Measurements from ENCODE around the gene ZNF410. TPM values are rescaled to one million over a fixed set of nuclear protein-coding genes. Genes with fewer than 3 reads are reported as not detected.

ZNF410 gene
- total and polyA plus RNA-seq, 5 donors from 2014 or later: 76.8 to 93.2 (median 82.6) TPM

- Mint-ChIP-seq H3K36me3 (peaks cover 31% of the 10 kb centered on the region), H3K27me3 (no peaks in the 10 kb centered on the region), H3K9me3 (no peaks in the 10 kb centered on the region), H3K4me3 (no peak overlapping the region), H3K4me1 (peaks cover 0 to 3% (median 1%) of the 10 kb centered on the region in 4 donors), H3K27ac (no peak overlapping the region)
- no peak for DNase-seq
- no peak overlapping the region for H3K27ac ChIP-seq (ENCODE audit: insufficient read depth, low read length, poor library complexity, severe bottlenecking)
- H3K27me3 ChIP-seq (ENCODE audit: control insufficient read depth, insufficient read depth, low read length): no peaks in the 10 kb centered on the region
- no peaks in the 10 kb centered on the region for H3K4me1 ChIP-seq (ENCODE audit: control insufficient read depth, insufficient read depth, low read length, poor library complexity, severe bottlenecking)
- no peak for ATAC-seq (ENCODE audit: low read depth in 2 of 2)
- no peak overlapping the region for H3K4me3 ChIP-seq (ENCODE audit: low read depth, low read length)
- peaks cover 79% of the 10 kb centered on the region for H3K36me3 ChIP-seq (ENCODE audit: control insufficient read depth, insufficient read depth, low read length)
- no peaks in the 10 kb centered on the region for H3K9me3 ChIP-seq (ENCODE audit: control insufficient read depth in 2 of 2, low read length in 2 of 2)
Observed at GRCh38 chr14:73958591-73958990, 71.9 kb downstream of the ZNF410 start.

DNA sequence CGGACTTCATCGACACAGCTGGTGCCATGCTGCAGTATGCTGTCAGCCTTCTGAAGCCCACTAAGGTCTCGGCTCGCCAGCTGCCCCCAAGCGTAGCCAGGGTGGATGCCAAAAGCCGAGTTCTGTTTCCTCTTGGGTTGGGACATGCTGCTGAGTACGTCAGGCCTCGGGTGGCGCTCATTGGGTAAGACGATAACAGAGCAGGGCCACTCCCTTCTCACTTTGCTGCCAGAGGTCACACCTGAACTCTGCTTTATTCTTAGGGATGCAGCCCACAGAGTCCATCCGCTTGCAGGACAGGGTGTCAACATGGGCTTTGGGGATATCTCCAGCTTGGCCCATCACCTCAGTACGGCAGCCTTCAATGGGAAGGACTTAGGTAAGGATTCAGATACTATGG, 74.5 kb downstream of the ZNF410 start:
- Histone ChIP-seq H3K4me1 (ENCODE audit: control insufficient read depth, insufficient read depth, low read length, poor library complexity, severe bottlenecking) (no peaks in the 10 kb centered on the region), H3K27ac (ENCODE audit: insufficient read depth, low read length, poor library complexity, severe bottlenecking) (no peak overlapping the region), H3K27me3 (ENCODE audit: control insufficient read depth, insufficient read depth, low read length) (no peaks in the 10 kb centered on the region), H3K9me3 (ENCODE audit: control insufficient read depth in 2 of 2, low read length in 2 of 2) (no peaks in the 10 kb centered on the region), H3K4me3 (ENCODE audit: low read depth, low read length) (no peak overlapping the region), H3K36me3 (ENCODE audit: control insufficient read depth, insufficient read depth, low read length) (peaks cover 66% of the 10 kb centered on the region)
- Mint-ChIP-seq H3K4me1 (no peaks in the 10 kb centered on the region), H3K9me3 (no peaks in the 10 kb centered on the region), H3K27me3 (no peaks in the 10 kb centered on the region), H3K4me3 (no peak overlapping the region), H3K36me3 (peaks cover 32% of the 10 kb centered on the region), H3K27ac (no peak overlapping the region)
- DNase-seq: no peak
- ATAC-seq (ENCODE audit: low read depth in 2 of 2): no peak

GRCh38 chr14:73965216-73965615, 78.6 kb downstream of the ZNF410 start:
- Mint-ChIP-seq H3K9me3 (no peaks in the 10 kb centered on the region), H3K4me1 (no peaks in the 10 kb centered on the region), H3K27ac (peak overlapping the region in 1 of 3 donors; percentile 80), H3K27me3 (no peaks in the 10 kb centered on the region), H3K36me3 (peaks cover 45% of the 10 kb centered on the region), H3K4me3 (no peak overlapping the region)
- ATAC-seq (ENCODE audit: low read depth in 2 of 2): no peak
- H3K9me3 ChIP-seq (ENCODE audit: control insufficient read depth in 2 of 2, low read length in 2 of 2): no peaks in the 10 kb centered on the region
- H3K27ac ChIP-seq (ENCODE audit: insufficient read depth, low read length, poor library complexity, severe bottlenecking): no peak overlapping the region
- no peak overlapping the region for H3K4me3 ChIP-seq (ENCODE audit: low read depth, low read length)
- no peaks in the 10 kb centered on the region for H3K4me1 ChIP-seq (ENCODE audit: control insufficient read depth, insufficient read depth, low read length, poor library complexity, severe bottlenecking)
- H3K27me3 ChIP-seq (ENCODE audit: control insufficient read depth, insufficient read depth, low read length): no peaks in the 10 kb centered on the region
- no peak for DNase-seq
- H3K36me3 ChIP-seq (ENCODE audit: control insufficient read depth, insufficient read depth, low read length): peaks cover 39% of the 10 kb centered on the region

DNA sequence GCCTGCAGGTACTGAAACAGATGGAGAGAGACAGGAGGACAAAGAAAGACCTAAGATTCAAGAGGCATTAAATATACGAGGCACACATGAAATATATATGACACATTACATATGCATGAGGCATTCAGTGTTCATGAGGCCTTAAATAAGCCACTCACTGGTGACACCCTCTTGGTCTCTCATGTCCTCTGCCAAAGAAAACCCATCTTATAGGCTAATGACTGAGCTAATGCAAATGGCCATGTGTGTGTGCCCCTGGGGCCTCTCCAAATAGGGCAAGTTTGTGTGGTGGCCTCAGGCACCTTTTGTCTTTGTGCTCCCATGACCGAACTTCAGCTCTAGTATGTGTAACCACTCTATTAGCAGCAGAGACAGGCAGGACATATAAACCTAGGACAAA, 82.2 kb downstream of the ZNF410 start:
- H3K27me3 Mint-ChIP-seq: no peaks in the 10 kb centered on the region
- no peak overlapping the region for H3K4me3 Mint-ChIP-seq
- no peaks in the 10 kb centered on the region for H3K9me3 ChIP-seq (ENCODE audit: control insufficient read depth in 2 of 2, low read length in 2 of 2)
- no peak overlapping the region for H3K27ac ChIP-seq (ENCODE audit: insufficient read depth, low read length, poor library complexity, severe bottlenecking)
- H3K9me3 Mint-ChIP-seq: no peaks in the 10 kb centered on the region
- H3K4me1 ChIP-seq (ENCODE audit: control insufficient read depth, insufficient read depth, low read length, poor library complexity, severe bottlenecking): no peaks in the 10 kb centered on the region
- H3K36me3 ChIP-seq (ENCODE audit: control insufficient read depth, insufficient read depth, low read length): peaks cover 11% of the 10 kb centered on the region
- ATAC-seq (ENCODE audit: low read depth in 2 of 2): no peak
- H3K4me1 Mint-ChIP-seq: no peaks in the 10 kb centered on the region
- no peak for DNase-seq
- H3K36me3 Mint-ChIP-seq: peaks cover 40% of the 10 kb centered on the region
- no peak overlapping the region for H3K4me3 ChIP-seq (ENCODE audit: low read depth, low read length)
- no peaks in the 10 kb centered on the region for H3K27me3 ChIP-seq (ENCODE audit: control insufficient read depth, insufficient read depth, low read length)
- no peak overlapping the region for H3K27ac Mint-ChIP-seq

DNA sequence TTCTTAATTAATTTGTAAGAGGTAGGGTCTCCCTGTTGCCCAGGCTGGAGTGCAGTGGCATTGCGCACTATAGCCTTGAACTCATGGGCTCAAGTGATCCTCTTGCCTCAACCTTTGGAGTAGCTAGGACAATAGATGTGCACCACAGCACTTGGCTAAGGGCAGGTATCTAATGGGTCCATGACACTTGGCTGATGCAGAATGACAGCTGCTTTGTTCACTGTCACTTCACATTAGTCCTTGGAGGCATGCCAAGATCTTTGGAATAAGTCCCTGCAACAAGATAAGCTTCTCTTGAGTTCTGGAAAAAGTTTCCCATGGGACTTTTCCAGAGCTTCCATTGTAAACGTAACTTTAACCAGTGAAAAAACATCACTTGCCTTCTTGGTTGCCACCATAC, 86.8 kb downstream of the ZNF410 start:
- H3K27me3 Mint-ChIP-seq: no peaks in the 10 kb centered on the region
- H3K9me3 Mint-ChIP-seq: no peaks in the 10 kb centered on the region
- H3K27me3 ChIP-seq (ENCODE audit: control insufficient read depth, insufficient read depth, low read length): no peaks in the 10 kb centered on the region
- no peak overlapping the region for H3K4me3 Mint-ChIP-seq
- H3K27ac Mint-ChIP-seq: no peak overlapping the region
- H3K4me1 Mint-ChIP-seq: no peaks in the 10 kb centered on the region
- ATAC-seq (ENCODE audit: low read depth in 2 of 2) (no peak), DNase-seq (no peak)
- H3K4me1 ChIP-seq (ENCODE audit: control insufficient read depth, insufficient read depth, low read length, poor library complexity, severe bottlenecking): no peaks in the 10 kb centered on the region
- no peak overlapping the region for H3K4me3 ChIP-seq (ENCODE audit: low read depth, low read length)
- peaks cover 41% of the 10 kb centered on the region for H3K36me3 Mint-ChIP-seq
- H3K36me3 ChIP-seq (ENCODE audit: control insufficient read depth, insufficient read depth, low read length): peaks cover 19% of the 10 kb centered on the region
- H3K27ac ChIP-seq (ENCODE audit: insufficient read depth, low read length, poor library complexity, severe bottlenecking): no peak overlapping the region
- no peaks in the 10 kb centered on the region for H3K9me3 ChIP-seq (ENCODE audit: control insufficient read depth in 2 of 2, low read length in 2 of 2)

GRCh38 chr14:73976125-73976524, 89.5 kb downstream of the ZNF410 start:
- Histone ChIP-seq H3K27me3 (ENCODE audit: control insufficient read depth, insufficient read depth, low read length) (no peaks in the 10 kb centered on the region), H3K4me1 (ENCODE audit: control insufficient read depth, insufficient read depth, low read length, poor library complexity, severe bottlenecking) (no peaks in the 10 kb centered on the region), H3K4me3 (ENCODE audit: low read depth, low read length) (no peak overlapping the region), H3K36me3 (ENCODE audit: control insufficient read depth, insufficient read depth, low read length) (peaks cover 13% of the 10 kb centered on the region), H3K9me3 (ENCODE audit: control insufficient read depth in 2 of 2, low read length in 2 of 2) (no peaks in the 10 kb centered on the region), H3K27ac (ENCODE audit: insufficient read depth, low read length, poor library complexity, severe bottlenecking) (no peak overlapping the region)
- DNase-seq: no peak
- ATAC-seq (ENCODE audit: low read depth in 2 of 2): no peak
- Mint-ChIP-seq H3K4me1 (no peaks in the 10 kb centered on the region), H3K27ac (no peak overlapping the region), H3K9me3 (no peaks in the 10 kb centered on the region), H3K27me3 (no peaks in the 10 kb centered on the region), H3K4me3 (no peak overlapping the region), H3K36me3 (peaks cover 39% of the 10 kb centered on the region)

- H3K9me3 ChIP-seq (ENCODE audit: control insufficient read depth in 2 of 2, low read length in 2 of 2): no peaks in the 10 kb centered on the region
- peak overlapping the region in 1 of 3 donors; percentile 13 for H3K27ac Mint-ChIP-seq
- ATAC-seq (ENCODE audit: low read depth in 2 of 2): no peak
- no peaks in the 10 kb centered on the region for H3K4me1 Mint-ChIP-seq
- peaks cover 13% of the 10 kb centered on the region for H3K36me3 ChIP-seq (ENCODE audit: control insufficient read depth, insufficient read depth, low read length)
- H3K27me3 Mint-ChIP-seq: no peaks in the 10 kb centered on the region
- DNase-seq: no peak
- H3K4me3 Mint-ChIP-seq: no peak overlapping the region
- no peaks in the 10 kb centered on the region for H3K27me3 ChIP-seq (ENCODE audit: control insufficient read depth, insufficient read depth, low read length)
- no peaks in the 10 kb centered on the region for H3K9me3 Mint-ChIP-seq
- no peaks in the 10 kb centered on the region for H3K4me1 ChIP-seq (ENCODE audit: control insufficient read depth, insufficient read depth, low read length, poor library complexity, severe bottlenecking)
- H3K36me3 Mint-ChIP-seq: peaks cover 27% of the 10 kb centered on the region
- H3K4me3 ChIP-seq (ENCODE audit: low read depth, low read length): no peak overlapping the region
- H3K27ac ChIP-seq (ENCODE audit: insufficient read depth, low read length, poor library complexity, severe bottlenecking): no peak overlapping the region
Observed at GRCh38 chr14:73977896-73978295, 91.2 kb downstream of the ZNF410 start.

All from CD4-positive, CD25-positive, alpha-beta regulatory T cell (primary cell).